ENCODE data around the gene TBL1X.

Gene TBL1X

GRCh38 chrX:9656871-9657270, 192.0 kb downstream of the TBL1X start:
- Histone ChIP-seq H3K4me1 (ENCODE audit: control insufficient read depth, insufficient read depth, low read length) (no peaks in the 10 kb centered on the region), H3K4me3 (ENCODE audit: low read length) (no peak overlapping the region), H3K27ac (ENCODE audit: low read depth, low read length) (no peak overlapping the region), H3K27me3 (ENCODE audit: control insufficient read depth, insufficient read depth, low read length) (no peaks in the 10 kb centered on the region), H3K9ac (ENCODE audit: low read length) (no peak overlapping the region), H3K36me3 (ENCODE audit: control insufficient read depth, insufficient read depth, low read length) (no peaks in the 10 kb centered on the region)

GRCh38 chrX:9657590-9658256, 192.9 kb downstream of the TBL1X start:
- Histone ChIP-seq H3K27ac (ENCODE audit: low read depth, low read length) (no peak overlapping the region), H3K9ac (ENCODE audit: low read length) (no peak overlapping the region), H3K4me1 (ENCODE audit: control insufficient read depth, insufficient read depth, low read length) (no peaks in the 10 kb centered on the region), H3K4me3 (ENCODE audit: low read length) (no peak overlapping the region), H3K36me3 (ENCODE audit: control insufficient read depth, insufficient read depth, low read length) (no peaks in the 10 kb centered on the region), H3K27me3 (ENCODE audit: control insufficient read depth, insufficient read depth, low read length) (no peaks in the 10 kb centered on the region)

GRCh38 chrX:9658409-9658808, 193.6 kb downstream of the TBL1X start:
- no peak overlapping the region for H3K27ac ChIP-seq (ENCODE audit: low read depth, low read length)
- no peak overlapping the region for H3K4me3 ChIP-seq (ENCODE audit: low read length)
- H3K36me3 ChIP-seq (ENCODE audit: control insufficient read depth, insufficient read depth, low read length): no peaks in the 10 kb centered on the region

GRCh38 chrX:9659571-9660195, 194.8 kb downstream of the TBL1X start:
- no peaks in the 10 kb centered on the region for H3K4me1 ChIP-seq (ENCODE audit: control insufficient read depth, insufficient read depth, low read length)
- H3K9ac ChIP-seq (ENCODE audit: low read length): no peak overlapping the region
- H3K36me3 ChIP-seq (ENCODE audit: control insufficient read depth, insufficient read depth, low read length): no peaks in the 10 kb centered on the region
- H3K27ac ChIP-seq (ENCODE audit: low read depth, low read length): peak overlapping the region; percentile 19
- no peaks in the 10 kb centered on the region for H3K27me3 ChIP-seq (ENCODE audit: control insufficient read depth, insufficient read depth, low read length)
- H3K4me3 ChIP-seq (ENCODE audit: low read length): no peak overlapping the region

More at GRCh38 chrX:9658409-9658808, 193.6 kb downstream of the TBL1X start:
- Histone ChIP-seq H3K27me3 (ENCODE audit: control insufficient read depth, insufficient read depth, low read length) (no peaks in the 10 kb centered on the region), H3K4me1 (ENCODE audit: control insufficient read depth, insufficient read depth, low read length) (no peaks in the 10 kb centered on the region), H3K9ac (ENCODE audit: low read length) (no peak overlapping the region)

GRCh38 chrX:9662148-9662547, 197.3 kb downstream of the TBL1X start:
- Histone ChIP-seq H3K27ac (ENCODE audit: low read depth, low read length) (no peak overlapping the region), H3K36me3 (ENCODE audit: control insufficient read depth, insufficient read depth, low read length) (no peaks in the 10 kb centered on the region), H3K4me1 (ENCODE audit: control insufficient read depth, insufficient read depth, low read length) (no peaks in the 10 kb centered on the region), H3K4me3 (ENCODE audit: low read length) (no peak overlapping the region), H3K9ac (ENCODE audit: low read length) (no peak overlapping the region), H3K27me3 (ENCODE audit: control insufficient read depth, insufficient read depth, low read length) (no peaks in the 10 kb centered on the region)

- no peak overlapping the region for H3K4me3 ChIP-seq (ENCODE audit: low read length)
- no peak overlapping the region for H3K27ac ChIP-seq (ENCODE audit: low read depth, low read length)
- H3K36me3 ChIP-seq (ENCODE audit: control insufficient read depth, insufficient read depth, low read length): no peaks in the 10 kb centered on the region
- H3K4me1 ChIP-seq (ENCODE audit: control insufficient read depth, insufficient read depth, low read length): no peaks in the 10 kb centered on the region
- no peak overlapping the region for H3K9ac ChIP-seq (ENCODE audit: low read length)
- no peaks in the 10 kb centered on the region for H3K27me3 ChIP-seq (ENCODE audit: control insufficient read depth, insufficient read depth, low read length)
Measured at GRCh38 chrX:9663216-9663615, 198.4 kb downstream of the TBL1X start.

- H3K4me3 ChIP-seq (ENCODE audit: low read length): no peak overlapping the region
- no peak overlapping the region for H3K9ac ChIP-seq (ENCODE audit: low read length)
- no peaks in the 10 kb centered on the region for H3K4me1 ChIP-seq (ENCODE audit: control insufficient read depth, insufficient read depth, low read length)
- no peaks in the 10 kb centered on the region for H3K27me3 ChIP-seq (ENCODE audit: control insufficient read depth, insufficient read depth, low read length)
- H3K27ac ChIP-seq (ENCODE audit: low read depth, low read length): no peak overlapping the region
- no peaks in the 10 kb centered on the region for H3K36me3 ChIP-seq (ENCODE audit: control insufficient read depth, insufficient read depth, low read length)
Measured at GRCh38 chrX:9664224-9664623, 199.4 kb downstream of the TBL1X start.

GRCh38 chrX:9665113-9665512, 200.3 kb downstream of the TBL1X start:
- no peaks in the 10 kb centered on the region for H3K36me3 ChIP-seq (ENCODE audit: control insufficient read depth, insufficient read depth, low read length)
- H3K4me1 ChIP-seq (ENCODE audit: control insufficient read depth, insufficient read depth, low read length): no peaks in the 10 kb centered on the region
- no peak overlapping the region for H3K27ac ChIP-seq (ENCODE audit: low read depth, low read length)
- H3K27me3 ChIP-seq (ENCODE audit: control insufficient read depth, insufficient read depth, low read length): no peaks in the 10 kb centered on the region
- H3K9ac ChIP-seq (ENCODE audit: low read length): no peak overlapping the region
- H3K4me3 ChIP-seq (ENCODE audit: low read length): no peak overlapping the region

- no peaks in the 10 kb centered on the region for H3K27me3 ChIP-seq (ENCODE audit: control insufficient read depth, insufficient read depth, low read length)
- H3K4me1 ChIP-seq (ENCODE audit: control insufficient read depth, insufficient read depth, low read length): no peaks in the 10 kb centered on the region
- no peak overlapping the region for H3K9ac ChIP-seq (ENCODE audit: low read length)
- H3K36me3 ChIP-seq (ENCODE audit: control insufficient read depth, insufficient read depth, low read length): no peaks in the 10 kb centered on the region
- no peak overlapping the region for H3K27ac ChIP-seq (ENCODE audit: low read depth, low read length)
- no peak overlapping the region for H3K4me3 ChIP-seq (ENCODE audit: low read length)
Measured at GRCh38 chrX:9668537-9668936, 203.7 kb downstream of the TBL1X start.

GRCh38 chrX:9670136-9670814, 205.4 kb downstream of the TBL1X start:
- Histone ChIP-seq H3K27me3 (ENCODE audit: control insufficient read depth, insufficient read depth, low read length) (no peaks in the 10 kb centered on the region), H3K9ac (ENCODE audit: low read length) (no peak overlapping the region), H3K27ac (ENCODE audit: low read depth, low read length) (no peak overlapping the region), H3K4me1 (ENCODE audit: control insufficient read depth, insufficient read depth, low read length) (no peaks in the 10 kb centered on the region), H3K36me3 (ENCODE audit: control insufficient read depth, insufficient read depth, low read length) (no peaks in the 10 kb centered on the region), H3K4me3 (ENCODE audit: low read length) (no peak overlapping the region)

GRCh38 chrX:9671998-9672397, 207.1 kb downstream of the TBL1X start:
- H3K4me3 ChIP-seq (ENCODE audit: low read length): no peak overlapping the region

GRCh38 chrX:9676306-9676705, 211.4 kb downstream of the TBL1X start:
- Histone ChIP-seq H3K4me3 (ENCODE audit: low read length) (no peak overlapping the region), H3K27ac (ENCODE audit: low read depth, low read length) (no peak overlapping the region), H3K27me3 (ENCODE audit: control insufficient read depth, insufficient read depth, low read length) (no peaks in the 10 kb centered on the region), H3K36me3 (ENCODE audit: control insufficient read depth, insufficient read depth, low read length) (no peaks in the 10 kb centered on the region), H3K9ac (ENCODE audit: low read length) (no peak overlapping the region), H3K4me1 (ENCODE audit: control insufficient read depth, insufficient read depth, low read length) (no peaks in the 10 kb centered on the region)

More at GRCh38 chrX:9671998-9672397, 207.1 kb downstream of the TBL1X start:
- Histone ChIP-seq H3K4me1 (ENCODE audit: control insufficient read depth, insufficient read depth, low read length) (no peaks in the 10 kb centered on the region), H3K27ac (ENCODE audit: low read depth, low read length) (no peak overlapping the region), H3K9ac (ENCODE audit: low read length) (no peak overlapping the region), H3K27me3 (ENCODE audit: control insufficient read depth, insufficient read depth, low read length) (no peaks in the 10 kb centered on the region), H3K36me3 (ENCODE audit: control insufficient read depth, insufficient read depth, low read length) (no peaks in the 10 kb centered on the region)

- H3K36me3 ChIP-seq (ENCODE audit: control insufficient read depth, insufficient read depth, low read length): no peaks in the 10 kb centered on the region
- H3K4me3 ChIP-seq (ENCODE audit: low read length): no peak overlapping the region
- no peak overlapping the region for H3K27ac ChIP-seq (ENCODE audit: low read depth, low read length)
- H3K9ac ChIP-seq (ENCODE audit: low read length): no peak overlapping the region
- H3K4me1 ChIP-seq (ENCODE audit: control insufficient read depth, insufficient read depth, low read length): no peaks in the 10 kb centered on the region
- no peaks in the 10 kb centered on the region for H3K27me3 ChIP-seq (ENCODE audit: control insufficient read depth, insufficient read depth, low read length)
Measured at GRCh38 chrX:9676738-9677097, 211.9 kb downstream of the TBL1X start.

Measured in rectal smooth muscle tissue (tissue), 1 donor.